GM21528 (cell line): ENCODE measurements around the gene PARS2.
"Not testable (repeated sequence)": the region's sequence is repeated elsewhere in the genome, so short reads cannot be mapped to it uniquely, and the experiment has no call there.

ENCODE experiments used
- ATAC-seq: cut with Tn5 transposase; IDR thresholded peaks from one replicate; pipeline ENCODE4 v1.9.1; 2021; ENCODE audit warnings: mild to moderate bottlenecking, moderate library complexity; ENCODE audit not compliant: unreplicated experiment, low FRiP score

PARS2 gene

GRCh38 chr1:54775828-54776721 is 11.8 kb upstream of the PARS2 start:
- not testable (repeated sequence) for ATAC-seq

GRCh38 chr1:54774820-54775498 is 10.6 kb upstream of the PARS2 start:
- ATAC-seq = no peak

- ATAC-seq = no peak
These were observed 8.6 kb upstream of the PARS2 start for GRCh38 chr1:54772951-54773350.

GRCh38 chr1:54768093-54768492 is 3.8 kb upstream of the PARS2 start:
- ATAC-seq = no peak

GRCh38 chr1:54767526-54767925 is 3.2 kb upstream of the PARS2 start:
- no peak for ATAC-seq

- ATAC-seq = no peak
These were observed 2.4 kb upstream of the PARS2 start for GRCh38 chr1:54766726-54767125.

GRCh38 chr1:54764922-54765561 is 719 bp upstream of the PARS2 start:
- ATAC-seq = peak; percentile 8

GRCh38 chr1:54763816-54764132 is 549 bp downstream of the PARS2 start:
- no peak for ATAC-seq

GRCh38 chr1:54758678-54759348 is 5.5 kb downstream of the PARS2 start:
- ATAC-seq = no peak

GRCh38 chr1:54757833-54758232 is 6.5 kb downstream of the PARS2 start:
- ATAC-seq = no peak

- no peak for ATAC-seq
These were observed 9.6 kb downstream of the PARS2 start for GRCh38 chr1:54754486-54755285.

GRCh38 chr1:54754045-54754444 is 10.3 kb downstream of the PARS2 start:
- ATAC-seq = no peak

GRCh38 chr1:54751426-54751825 is 12.9 kb downstream of the PARS2 start:
- ATAC-seq = no peak

- ATAC-seq = no peak
These were observed 13.7 kb downstream of the PARS2 start for GRCh38 chr1:54750596-54750995.

- no peak for ATAC-seq
These were observed 16.1 kb downstream of the PARS2 start for GRCh38 chr1:54748094-54748835.

- no peak for ATAC-seq
These were observed 18.5 kb downstream of the PARS2 start for GRCh38 chr1:54745864-54746263.

GRCh38 chr1:54745274-54745673 is 19.0 kb downstream of the PARS2 start:
- ATAC-seq = no peak

GRCh38 chr1:54744696-54745095 is 19.6 kb downstream of the PARS2 start:
- no peak for ATAC-seq

- no peak for ATAC-seq
These were observed 20.7 kb downstream of the PARS2 start for GRCh38 chr1:54743416-54744226.
